Measurements from ENCODE around the gene NPC1.
"Not testable (repeated sequence)": the region's sequence is repeated elsewhere in the genome, so short reads cannot be mapped to it uniquely, and the experiment has no call there.

The NPC1 gene

DNA sequence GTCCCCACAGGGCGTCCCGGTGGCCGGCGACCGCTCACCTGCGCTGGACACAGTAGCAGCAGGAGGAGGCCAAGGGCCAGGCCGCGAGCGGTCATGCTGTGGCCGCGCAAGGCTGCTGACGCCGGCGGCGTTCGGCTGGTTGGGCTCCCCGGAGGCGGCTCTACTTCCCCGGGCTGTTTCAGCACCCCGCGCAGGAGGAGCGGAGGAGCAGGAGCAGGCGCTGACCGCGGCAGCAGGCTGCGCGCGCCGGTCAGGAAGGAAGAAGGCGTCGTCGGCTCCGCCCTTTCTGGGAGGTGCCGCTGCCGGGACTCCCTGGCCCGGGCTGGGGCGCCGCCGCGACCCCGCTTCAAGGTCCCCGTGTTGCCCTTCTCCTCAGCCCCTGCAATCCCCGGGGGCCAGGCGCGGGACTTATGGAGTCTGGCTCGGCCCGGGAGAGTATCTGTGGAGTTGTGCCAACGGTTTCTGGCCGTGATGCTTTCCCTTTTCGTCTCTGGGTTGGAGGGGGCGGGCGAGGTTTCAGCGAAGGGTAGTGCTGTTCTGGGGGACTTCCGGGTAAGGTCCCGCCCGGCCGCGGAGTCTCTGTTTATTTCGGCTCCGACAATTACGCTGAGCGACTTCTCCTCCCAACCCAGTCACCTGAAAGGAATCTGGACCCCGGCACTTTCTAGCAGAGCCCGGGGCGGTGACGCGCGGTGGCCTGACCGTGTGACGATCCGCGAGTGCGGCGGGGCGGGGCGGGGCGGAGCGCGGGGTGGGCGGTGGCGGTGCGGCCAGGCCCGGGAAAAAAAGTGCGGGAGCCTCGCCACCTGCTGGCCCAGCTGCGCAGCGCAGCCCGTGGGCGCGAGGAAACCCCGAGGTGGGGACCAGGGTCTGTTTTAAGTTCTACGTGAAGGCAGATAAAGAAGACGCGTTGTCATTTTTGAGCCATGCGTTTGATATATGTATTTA lies at the start of gene NPC1:
Gene NPC1 (minus strand): TSS at position 258 of the 948 bp plus-strand sequence. CDS start 163 bp downstream, at position 95.
- DNase-seq, result peak; percentile 87

DNA sequence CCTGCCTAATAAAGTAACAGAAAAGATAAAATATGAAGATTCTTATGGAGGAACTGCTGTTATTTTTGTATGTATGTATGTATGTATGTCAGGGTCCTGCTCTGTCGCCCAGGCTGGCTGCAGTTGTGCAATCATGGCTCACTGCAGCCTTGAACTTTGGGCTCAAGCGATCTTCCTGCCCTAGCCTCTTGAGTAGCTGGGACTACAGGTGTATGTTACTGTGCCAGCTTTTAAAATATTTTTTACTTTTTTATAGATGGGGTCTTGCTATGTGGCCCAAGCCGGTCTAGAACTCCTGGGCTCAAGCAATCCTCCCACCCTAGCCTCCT lies 49.7 kb upstream of the NPC1 start:
- DNase-seq, result no peak

- no peak for DNase-seq
These were observed 49.2 kb upstream of the NPC1 start for GRCh38 chr18:23635283-23636070.

- peak; percentile 64 for DNase-seq
These were observed 48.4 kb upstream of the NPC1 start for GRCh38 chr18:23634692-23635091.

DNA sequence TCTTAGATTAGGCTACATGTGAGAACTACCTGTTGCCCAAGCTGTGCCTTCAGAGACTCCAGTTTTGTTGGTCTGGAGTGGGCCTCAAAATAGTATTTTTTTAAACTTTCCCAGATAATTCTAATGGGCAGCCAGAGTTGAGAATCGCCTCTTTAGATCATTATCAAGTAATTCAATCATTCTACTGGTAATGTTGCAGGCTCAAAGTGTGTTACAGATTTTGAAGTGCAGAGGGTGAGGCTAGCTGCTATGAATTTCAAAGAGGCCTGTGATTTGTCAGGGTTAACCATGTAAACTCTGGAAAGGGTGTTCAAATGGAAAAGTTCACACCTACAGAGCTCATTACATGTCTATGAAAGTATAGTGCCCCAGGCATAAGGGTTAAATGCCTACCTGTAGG lies 46.3 kb upstream of the NPC1 start:
- DNase-seq, result no peak

GRCh38 chr18:23631746-23632145 lies 45.4 kb upstream of the NPC1 start:
- DNase-seq, result no peak

GRCh38 chr18:23631312-23631711 lies 45.0 kb upstream of the NPC1 start:
- no peak for DNase-seq

- DNase-seq, result no peak
These were observed 43.2 kb upstream of the NPC1 start for GRCh38 chr18:23629444-23629946.

GRCh38 chr18:23627970-23628369 lies 41.7 kb upstream of the NPC1 start:
- no peak for DNase-seq

DNA sequence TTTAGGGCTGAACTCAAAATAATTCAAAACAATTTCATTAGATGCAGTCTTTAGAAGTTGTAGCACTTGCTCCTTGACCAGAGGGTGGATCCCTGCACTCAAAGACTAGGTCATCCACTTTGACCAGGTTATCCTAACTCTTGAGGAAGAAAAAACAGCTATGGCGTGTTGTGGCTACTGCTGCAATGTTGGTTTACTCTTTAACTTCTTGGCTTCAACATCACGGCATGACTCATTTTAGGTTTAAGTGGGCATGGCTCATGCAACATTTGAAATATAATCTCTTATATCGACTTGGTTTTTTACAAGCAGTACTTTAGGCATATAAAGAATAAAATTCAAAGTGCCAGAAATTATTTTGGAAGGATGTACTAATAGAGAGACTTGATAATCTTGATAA lies 41.0 kb upstream of the NPC1 start:
- no peak for DNase-seq

DNA sequence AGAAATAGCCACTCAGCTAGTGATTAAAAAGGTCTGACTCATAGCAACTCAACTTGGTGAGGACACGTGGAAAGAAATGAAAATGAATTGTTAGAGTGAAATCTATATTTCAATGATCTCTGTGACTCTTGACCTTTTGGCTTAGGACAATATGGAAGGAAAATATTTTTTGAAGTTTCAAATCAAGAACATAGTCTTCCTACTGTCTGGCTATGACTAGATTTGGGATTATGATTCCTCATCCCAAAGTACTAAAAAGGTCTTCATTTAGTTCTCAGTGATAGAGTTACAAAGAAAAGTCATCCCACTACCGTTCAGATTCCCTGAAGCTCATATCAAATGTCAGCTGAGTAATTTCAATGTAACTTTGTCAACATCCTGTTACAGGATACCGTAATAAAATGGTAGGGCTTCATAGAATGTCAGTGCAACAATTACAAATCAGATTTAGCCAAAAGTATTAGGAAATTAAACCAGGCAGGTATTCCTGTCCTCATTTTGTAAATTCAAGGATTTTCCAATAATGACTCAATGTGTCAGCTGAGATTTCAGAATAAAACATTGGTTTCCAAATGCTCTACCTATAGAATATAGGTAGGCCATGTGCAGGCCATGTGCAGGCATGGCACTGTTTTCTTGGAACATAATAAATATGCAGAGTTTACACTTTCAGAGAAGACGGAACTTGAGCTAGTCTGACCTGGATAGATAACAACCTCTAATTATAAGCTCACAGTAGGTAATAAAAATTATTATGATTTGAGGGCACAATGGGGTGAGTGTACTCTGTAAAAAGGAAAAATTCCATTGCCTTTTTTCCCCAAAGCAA lies 40.4 kb upstream of the NPC1 start:
- peak; percentile 13 for DNase-seq

DNA sequence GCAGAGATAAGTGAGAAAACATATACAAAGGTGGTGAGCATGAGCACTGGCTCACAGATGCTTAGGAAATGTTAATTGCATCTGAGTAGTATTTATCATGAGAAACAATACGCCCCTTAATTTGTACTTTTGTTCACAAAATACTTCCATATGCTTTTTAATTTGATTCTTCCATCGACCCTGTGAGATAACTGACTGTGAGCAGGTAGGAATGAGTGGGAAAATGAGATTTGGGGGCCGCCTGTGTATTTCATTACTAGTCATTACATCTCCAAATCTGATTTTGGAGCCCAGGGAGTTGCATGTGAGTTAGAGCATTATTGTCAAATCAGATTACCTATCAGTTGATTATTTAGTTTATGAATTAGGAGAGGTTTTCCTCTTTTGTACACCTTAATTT lies 36.7 kb upstream of the NPC1 start:
- no peak for DNase-seq

DNA sequence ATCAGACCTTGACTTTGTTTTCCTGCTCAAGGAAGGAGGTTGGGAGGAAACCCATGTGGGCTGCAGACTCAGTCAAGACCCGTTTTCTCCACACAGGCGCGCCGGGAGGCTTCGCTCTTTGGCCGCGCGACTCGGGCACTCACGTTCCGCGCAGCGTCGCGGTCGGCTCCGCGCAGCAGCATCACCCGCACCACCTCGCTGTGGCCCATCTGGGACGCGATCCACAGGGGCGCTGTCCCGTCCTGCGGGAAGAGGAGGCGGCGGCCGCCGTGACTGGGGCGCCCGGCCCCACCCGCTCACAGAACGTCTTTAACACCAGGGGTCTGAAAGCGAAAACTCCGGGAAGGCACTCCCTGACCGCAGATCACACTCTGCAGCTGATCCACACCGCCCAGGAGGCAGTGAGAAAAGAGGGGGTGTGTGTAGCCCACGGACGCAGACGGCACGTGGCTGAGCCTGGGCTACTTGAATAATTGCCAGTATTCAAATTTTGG lies 33.1 kb upstream of the NPC1 start:
- DNase-seq, result no peak

- DNase-seq, result peak; percentile 59
These were observed 32.6 kb upstream of the NPC1 start for GRCh38 chr18:23618862-23619387.

GRCh38 chr18:23617412-23618014 lies 31.2 kb upstream of the NPC1 start:
- no peak for DNase-seq

GRCh38 chr18:23616258-23616657 lies 30.0 kb upstream of the NPC1 start:
- no peak for DNase-seq

DNA sequence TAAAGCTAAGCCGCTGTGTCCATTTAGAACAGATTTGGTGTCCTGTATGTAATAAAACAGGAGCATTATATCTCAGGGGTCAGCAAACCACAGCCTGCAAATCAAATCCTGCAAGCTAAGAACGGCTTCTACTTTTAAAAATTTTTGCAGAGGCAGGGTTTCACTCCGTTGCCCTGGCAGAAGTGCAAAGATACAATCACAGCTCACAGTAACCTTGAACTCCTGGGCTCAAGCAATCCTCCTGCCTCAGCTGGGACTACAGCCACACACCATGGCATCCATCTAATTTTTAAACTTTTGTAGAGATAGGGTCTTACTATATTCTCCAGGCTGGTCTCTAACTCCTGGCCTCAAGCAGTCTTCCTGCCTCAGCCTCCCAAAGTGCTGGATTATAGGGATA lies 28.6 kb upstream of the NPC1 start:
- no peak for DNase-seq

GRCh38 chr18:23614413-23614812 lies 28.1 kb upstream of the NPC1 start:
- DNase-seq, result no peak

DNA sequence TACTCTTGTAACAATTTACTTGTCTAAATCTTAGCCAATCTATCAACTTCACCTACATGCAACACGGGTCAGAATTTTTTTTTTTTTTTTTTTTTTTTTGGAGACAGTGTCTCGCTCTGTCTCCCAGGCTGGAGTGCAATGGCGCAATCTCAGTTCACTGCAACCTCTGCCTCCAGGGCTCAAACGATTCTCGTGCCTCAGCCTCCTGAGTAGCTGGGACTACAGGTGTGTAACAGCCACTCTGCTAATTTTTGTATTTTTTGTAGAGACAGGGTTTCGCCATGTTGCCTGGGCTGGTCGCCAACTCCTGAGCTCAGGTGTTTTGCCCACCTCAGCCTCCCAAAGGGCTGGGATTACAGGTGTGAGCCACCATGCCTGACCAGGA lies 26.8 kb upstream of the NPC1 start:
- DNase-seq, result not testable (repeated sequence)

- DNase-seq, result no peak
These were observed 26.3 kb upstream of the NPC1 start for GRCh38 chr18:23612434-23613090.

DNA sequence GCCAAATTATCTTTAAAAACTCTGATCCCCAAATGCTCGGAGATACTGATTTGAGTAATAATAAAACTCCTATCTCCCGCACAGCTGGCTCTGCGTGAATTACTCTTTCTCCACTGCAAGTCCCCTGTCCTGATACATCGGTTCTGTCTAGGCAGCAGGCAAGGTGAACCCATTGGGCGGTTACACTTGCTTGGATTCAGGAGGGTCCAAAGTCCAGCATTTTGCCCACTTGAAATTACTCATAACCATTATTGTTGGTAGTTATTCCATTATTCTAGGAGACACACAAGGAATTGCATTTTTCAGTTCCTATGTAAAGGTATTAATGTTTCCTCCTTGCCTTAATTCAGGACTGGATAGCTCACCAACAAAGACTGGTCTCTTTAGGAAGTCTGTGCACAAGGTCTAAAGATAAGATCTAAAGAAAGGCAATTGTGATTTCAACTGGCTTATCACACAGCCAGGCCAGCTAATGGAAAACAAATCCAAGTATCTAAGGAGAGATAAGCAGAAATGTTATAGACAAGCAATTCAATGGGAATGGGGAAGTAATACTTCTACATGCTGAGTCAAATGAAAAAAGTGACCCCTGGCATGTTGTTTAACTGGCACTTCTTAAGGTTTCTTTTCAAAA lies 23.2 kb upstream of the NPC1 start:
- DNase-seq, result no peak

Data from GF-D8 (cell line).